CD4-positive, alpha-beta T cell treated with Interleukin-15 for 4 hours (primary cell): ENCODE data around the gene TIAM2.
"Not testable (repeated sequence)": the region's sequence is repeated elsewhere in the genome, so short reads cannot be mapped to it uniquely, and the experiment has no call there.

ENCODE experiments used
- DNase-seq: peaks from one replicate; pipeline ENCODE4 v3.0.0-alpha.2; 2020; ENCODE audit warnings: low spot score

TIAM2 gene

DNA sequence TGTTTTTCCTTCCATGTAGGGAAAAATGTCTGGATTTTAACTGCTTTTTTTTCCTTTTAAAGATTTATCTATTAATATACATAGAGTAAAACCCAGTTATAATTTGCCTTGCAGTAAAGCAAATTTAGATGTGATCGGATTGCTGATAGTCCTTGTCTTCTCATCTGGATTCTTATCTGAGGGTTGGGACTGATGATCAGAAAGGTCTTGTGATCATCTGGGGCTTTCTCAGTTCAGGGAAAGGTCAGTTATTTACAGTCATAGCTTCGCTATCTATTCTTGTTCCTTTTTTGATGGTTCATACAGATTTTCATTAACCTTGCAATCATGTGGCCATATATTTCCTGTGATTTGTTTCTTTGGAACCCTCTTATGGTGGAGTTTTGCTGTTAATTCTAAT is 204.9 kb downstream of the TIAM2 start:
- no peak for DNase-seq

DNA sequence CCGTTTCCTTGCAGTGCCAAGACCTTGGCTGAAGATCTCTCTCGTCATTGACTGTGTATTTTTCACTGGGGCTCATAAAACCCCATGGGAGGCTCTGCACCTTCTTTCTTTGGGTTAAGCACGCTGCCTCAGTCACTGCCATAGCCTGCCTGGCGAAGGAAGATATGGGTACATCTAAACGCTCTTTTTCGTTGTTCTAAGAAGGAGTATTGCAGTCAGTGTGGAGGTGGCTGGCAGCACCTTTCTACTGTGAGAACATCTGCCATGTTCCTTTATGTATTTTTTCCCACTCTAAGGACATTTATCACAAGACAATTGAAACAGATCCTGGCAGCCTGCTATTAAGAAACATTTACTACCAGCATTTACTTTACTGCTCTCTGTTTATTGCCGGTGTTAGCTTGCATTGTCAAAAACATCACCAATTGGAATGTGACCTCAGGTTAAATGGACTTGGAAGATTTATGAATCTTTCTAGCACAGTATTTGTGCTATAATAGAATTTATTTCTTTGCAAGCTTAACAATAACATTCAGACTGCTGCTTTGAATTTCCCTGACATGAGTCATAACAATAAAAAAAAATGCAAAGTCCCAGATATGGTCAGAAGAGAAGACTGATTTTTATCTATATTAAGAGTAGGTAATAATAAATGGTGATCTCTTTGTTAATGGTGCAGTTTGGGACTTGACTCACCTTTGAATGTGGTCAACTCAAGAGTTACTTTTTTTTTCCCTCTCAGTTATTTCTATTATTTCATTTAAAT is 206.5 kb downstream of the TIAM2 start:
- no peak for DNase-seq

DNA sequence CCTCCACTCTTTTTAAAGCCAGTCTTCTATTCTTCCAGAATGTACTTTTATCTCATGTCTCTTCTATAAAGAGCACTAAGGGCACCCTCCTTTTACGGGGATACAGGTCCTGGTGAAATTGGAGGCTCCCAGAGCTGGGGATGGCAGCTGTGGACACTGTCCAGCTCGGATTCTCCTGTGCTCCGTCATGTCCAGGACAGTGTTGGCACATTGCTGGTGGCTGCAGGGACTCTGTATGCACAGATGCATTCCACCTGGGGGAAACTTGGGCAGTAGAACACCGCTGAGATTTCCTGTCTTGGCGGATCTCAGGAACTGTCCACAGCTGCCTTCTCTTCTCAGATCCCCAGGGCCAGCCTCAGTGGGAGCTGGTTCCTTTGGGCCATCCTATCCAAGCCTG is 212.1 kb downstream of the TIAM2 start:
- DNase-seq: no peak

DNA sequence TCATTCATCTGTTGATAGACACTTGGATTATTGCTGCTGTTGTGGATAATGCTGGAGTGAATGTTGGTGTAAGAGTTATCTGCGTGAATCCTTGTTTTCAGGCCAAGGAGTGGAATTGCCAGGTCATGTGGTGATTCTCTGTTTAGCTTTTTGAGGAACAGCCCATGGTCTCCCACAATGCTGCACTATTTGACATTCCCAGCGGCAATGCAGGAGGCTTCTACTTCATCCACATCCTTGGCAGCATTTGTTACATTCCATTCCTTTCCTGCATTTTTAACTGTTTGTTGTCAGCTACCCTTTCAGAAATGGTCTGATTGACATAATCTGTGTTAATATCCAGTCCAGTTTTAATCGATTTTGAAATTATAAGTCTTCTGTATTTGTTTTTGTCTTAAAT is 217.0 kb downstream of the TIAM2 start:
- no peak for DNase-seq

GRCh38 chr6:155212616-155213380 is 217.7 kb downstream of the TIAM2 start:
- no peak for DNase-seq

DNA sequence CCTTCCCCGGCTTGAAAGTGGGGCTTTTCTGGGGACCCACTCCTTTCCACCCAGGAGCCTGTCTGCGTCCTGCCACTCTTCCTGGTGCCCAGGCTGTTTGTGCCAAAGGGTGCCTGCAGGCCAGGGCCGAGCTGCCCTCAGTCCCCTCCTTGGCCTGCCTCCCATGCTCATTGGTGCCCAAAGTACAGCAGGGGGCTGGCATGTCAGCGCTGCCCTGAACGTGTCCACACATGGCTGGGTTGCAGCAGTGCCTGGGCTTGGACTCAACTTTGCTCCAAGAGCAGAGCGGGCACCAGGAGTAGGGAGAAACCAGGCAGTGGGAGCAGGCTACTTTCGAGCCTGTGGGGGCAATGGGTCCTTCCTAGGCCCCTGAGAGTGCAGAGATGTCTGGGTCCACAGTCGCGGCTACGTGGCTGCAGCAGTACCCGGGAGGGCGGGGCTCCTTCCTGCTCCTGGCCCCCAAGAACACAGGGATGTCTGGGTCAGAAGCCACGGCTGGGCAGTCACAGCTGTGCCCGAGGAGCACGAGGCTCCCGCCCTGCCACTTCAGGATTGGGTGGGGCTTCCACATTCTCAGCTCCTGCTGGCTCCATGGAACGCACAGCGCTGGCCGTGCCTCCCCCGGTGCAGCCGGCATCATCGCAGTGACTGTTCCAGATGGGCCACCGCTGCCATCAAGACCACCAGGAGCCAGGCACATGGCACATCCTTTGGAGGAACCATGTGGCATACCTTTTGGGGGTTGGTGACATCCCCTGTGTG is 218.7 kb downstream of the TIAM2 start:
- no peak for DNase-seq

DNA sequence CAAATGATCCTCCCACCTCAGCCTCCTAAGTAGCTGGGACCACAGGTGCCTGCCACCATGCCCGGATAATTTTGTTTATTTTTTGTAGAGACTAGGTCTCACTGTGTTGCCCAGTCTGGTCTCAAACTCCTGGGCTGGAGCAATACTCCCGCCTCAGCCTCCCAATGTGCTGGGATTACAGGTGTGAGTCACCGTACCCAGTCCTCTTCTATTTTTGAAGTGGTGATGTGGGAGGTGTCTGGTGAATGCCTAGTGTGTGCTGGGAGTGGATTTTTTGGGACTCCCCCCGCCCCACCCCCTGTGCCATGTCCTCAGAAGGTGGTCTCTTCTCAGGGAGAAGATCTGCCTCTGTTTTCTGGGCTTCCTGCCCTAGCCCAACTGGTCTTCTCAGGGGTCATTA is 220.8 kb downstream of the TIAM2 start:
- DNase-seq: no peak

GRCh38 chr6:155216312-155217046 is 221.4 kb downstream of the TIAM2 start:
- DNase-seq: no peak

DNA sequence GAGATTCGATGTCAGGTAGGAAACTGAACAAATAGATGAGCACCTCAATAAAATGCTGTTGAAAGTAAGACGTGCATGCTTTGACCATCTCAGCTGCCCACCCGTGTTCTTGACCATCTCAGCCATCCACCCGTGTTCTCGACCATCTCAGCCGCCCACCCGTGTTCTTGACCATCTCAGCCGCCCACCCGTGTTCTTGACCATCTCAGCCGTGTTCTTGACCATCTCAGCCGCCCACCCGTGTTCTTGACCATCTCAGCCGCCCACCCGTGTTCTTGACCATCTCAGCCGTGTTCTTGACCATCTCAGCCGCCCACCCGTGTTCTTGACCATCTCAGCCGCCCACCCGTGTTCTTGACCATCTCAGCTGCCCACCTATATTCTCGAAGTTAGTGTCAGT is 223.6 kb downstream of the TIAM2 start:
- not testable (repeated sequence) for DNase-seq

DNA sequence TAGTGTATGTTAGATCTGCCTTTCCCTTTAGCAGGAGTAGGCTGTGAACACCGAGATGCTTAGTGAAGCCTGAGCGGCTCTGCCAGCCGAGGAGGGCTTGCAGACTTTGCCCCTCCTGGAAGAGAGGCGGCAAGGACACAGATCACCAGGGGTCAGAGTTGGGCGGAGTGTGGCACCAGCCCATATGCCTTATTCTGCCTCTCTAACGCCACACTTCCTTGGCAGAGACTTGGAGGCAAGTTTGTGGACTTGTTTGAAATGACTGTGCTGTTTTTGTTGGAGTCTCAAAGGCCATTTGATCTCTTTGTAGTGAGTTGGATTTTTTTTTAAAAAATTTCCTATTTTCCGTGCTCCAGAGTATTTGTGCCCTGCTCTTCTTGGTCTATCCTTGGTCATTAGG is 224.2 kb downstream of the TIAM2 start:
- DNase-seq: no peak

DNA sequence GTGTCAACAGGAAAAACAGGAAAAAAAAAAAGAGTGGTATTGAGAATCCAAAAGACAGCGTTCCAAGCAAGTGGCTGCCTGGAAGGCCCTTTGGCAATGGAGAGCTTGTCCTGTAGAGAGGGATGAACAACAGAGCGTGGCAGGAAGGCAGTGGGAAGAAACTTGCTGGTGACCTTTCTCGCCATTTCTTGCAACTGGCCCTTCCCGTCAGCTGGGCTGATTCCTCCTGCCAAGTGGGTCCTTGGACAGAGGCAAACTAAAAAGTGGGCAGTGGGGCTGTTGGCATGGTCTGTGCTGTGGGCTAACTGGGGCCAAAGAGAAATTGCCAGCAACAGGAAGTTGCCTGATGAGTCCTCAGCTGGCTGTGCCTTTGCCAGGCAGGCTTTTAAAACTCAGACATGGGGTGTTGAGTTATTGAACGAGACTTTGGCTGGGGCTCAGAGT is 224.8 kb downstream of the TIAM2 start:
- DNase-seq: no peak

DNA sequence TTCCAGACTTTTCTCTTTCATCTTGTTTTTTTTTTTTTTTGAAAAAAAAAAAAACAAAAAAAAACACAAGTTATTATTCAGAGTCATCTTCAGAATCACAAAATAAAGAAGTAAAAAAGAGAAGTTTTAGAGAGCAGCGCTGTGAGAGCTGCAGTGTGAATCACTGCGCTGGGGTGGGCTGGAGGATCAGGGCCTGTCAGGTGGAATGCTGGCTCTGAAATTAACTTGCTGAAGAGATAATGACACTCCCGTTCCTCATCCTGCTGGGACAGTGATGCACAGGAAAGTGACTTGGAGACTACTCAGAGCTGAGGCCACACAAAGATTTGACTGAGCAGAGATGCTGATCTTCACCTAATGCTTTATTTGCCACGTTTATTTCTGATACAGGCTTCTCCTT is 226.0 kb downstream of the TIAM2 start:
- no peak for DNase-seq

DNA sequence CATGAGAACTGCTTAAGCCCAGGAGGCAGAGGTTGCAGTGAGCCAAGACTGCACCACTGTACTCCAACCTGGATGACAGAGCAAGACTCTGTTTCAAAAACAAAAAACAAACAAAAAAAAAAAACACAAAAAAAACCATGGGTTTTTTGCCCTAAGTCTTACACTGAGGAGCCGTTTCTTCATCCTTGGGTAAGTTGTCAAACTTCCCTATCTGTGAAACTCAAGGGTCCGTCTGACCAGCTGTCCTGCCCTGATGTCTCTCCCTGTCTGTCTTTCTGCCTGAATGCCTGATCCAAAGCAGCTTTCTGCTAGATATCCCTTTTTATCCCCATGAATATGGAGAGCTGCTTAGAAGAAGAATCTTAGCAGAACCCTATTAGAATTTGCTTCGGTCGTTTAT is 227.4 kb downstream of the TIAM2 start:
- DNase-seq: no peak

DNA sequence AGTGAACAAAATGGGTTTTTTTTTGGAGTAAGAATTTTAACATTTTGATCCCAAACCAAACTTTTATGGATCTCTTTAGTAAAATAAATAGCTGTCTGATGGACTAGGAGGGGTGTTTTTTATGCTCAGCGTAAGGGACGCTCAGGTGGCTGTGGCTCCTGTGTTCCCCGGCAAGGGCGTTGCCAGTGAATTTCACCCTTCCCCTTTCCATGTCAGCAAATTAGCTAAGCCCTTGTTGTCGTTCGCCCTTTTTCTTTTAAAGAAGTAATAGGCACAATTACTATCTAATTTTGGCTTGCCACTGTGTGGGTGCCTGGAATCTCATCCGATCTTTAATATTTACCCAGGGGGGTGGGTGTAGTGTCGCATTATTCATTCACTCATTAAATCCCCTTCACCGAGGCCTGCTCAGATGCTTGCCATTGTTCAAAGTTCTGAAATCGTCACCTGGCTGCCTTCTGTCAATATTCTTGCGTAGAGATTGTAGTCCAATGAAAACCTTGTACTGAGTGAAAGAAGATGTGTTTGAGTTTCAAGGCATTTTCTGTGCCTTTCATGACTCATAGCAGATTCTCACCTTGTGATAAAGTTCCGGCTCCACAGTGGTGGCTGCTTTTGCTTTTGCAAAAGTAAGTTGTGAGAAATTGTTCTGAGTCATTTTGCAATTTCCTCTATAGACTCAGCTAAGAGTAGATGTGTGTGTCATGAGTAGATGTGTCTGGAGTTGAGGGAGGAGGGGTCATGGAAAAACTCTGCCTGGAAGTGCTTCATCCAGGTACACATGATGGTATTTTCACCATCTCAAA is 228.7 kb downstream of the TIAM2 start:
- peak; percentile 64 for DNase-seq

DNA sequence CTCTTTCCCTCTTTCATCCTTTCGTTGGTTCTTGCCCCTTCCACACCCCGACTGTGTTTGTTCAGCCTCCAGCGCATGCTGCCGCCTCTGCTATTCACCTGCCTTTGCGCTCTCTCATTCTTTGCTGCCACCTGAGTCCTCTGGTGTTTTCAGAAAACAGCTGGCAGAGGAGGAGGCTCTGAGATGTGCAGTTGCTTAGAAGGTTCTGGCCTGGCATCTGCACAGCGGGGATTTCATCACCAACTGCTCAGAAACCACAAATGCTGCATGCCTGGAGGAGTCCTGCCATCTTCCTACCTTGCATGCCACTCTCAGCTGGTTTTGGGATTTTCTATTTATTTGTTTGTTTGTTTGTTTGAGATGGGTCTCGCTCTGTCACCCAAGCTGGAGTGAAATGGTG is 229.5 kb downstream of the TIAM2 start:
- DNase-seq: no peak

GRCh38 chr6:155227046-155227445 is 231.9 kb downstream of the TIAM2 start:
- no peak for DNase-seq

- DNase-seq: no peak
Measured at GRCh38 chr6:155228546-155229166, 233.5 kb downstream of the TIAM2 start.

DNA sequence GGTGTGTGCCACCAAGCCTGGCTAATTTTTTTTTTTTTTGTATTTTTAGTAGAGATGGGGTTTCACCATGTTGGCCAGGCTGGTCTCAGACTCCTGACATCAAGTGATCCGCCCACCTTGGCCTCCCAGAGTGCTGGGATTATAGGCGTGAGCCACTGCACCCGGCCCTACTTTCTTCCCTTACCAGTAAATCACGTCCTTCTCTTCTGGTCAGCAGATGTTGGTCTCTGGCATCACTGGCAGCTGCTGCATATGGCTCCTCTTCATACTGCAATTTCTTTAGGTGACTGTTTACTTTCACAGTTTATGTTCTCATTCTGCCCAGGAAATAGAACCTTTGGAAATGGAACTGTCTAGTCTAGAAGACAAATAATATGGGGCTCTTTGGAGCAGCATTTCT is 235.9 kb downstream of the TIAM2 start:
- DNase-seq: not testable (repeated sequence)

DNA sequence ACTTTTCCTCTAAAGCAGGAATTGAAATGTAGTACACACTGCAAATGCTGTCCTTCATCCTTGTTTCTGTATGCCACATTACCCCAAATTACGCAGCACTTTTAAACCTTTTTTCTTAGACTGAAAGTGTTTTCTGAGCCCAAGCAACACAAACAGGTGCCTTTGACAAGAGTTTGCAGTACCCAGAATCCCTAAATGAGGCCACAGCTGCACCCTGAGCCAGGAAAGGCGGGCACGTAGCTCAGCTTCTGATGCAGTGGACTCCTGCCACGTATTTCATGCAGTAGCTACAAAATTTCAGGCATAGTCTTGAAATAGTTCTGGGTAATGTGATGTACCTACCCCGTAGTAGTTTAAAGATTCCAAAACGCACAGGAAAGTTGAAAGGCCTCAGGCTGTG is 237.7 kb downstream of the TIAM2 start:
- DNase-seq: no peak

- DNase-seq: no peak
Measured at GRCh38 chr6:155234167-155234566, 239.1 kb downstream of the TIAM2 start.

- DNase-seq: no peak
Measured at GRCh38 chr6:155234687-155235086, 239.6 kb downstream of the TIAM2 start.
